Measurements from ENCODE around the gene ZNF175. TPM values are rescaled to one million over a fixed set of nuclear protein-coding genes. Genes with fewer than 3 reads are reported as not detected.

Gene ZNF175
- polyA plus RNA-seq, 3 donors: 0.39 to 2.4 (median 0.82) TPM

DNA sequence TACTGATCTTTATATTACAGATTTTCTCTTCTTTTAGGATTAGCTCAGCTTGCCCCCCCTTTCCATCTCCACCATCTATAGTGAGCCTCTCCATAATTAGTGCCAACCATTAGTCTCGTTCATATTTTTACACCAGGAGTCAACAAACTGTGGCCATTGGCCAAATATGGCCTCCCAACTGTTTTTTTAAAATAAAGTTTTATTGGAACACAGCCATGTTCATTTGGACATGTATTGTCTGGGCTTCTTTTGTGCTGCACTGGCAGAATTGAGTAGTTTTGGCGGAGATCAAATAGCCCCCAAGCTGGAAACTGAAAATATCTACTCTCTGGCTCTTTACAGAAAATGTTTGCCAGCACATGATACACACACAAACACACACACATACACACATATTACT, 18.4 kb downstream of the ZNF175 start:
- H3K27me3 Mint-ChIP-seq (ENCODE audit: low read depth in 3 of 3): peaks cover 0 to 9% (median 5%) of the 10 kb centered on the region in 3 donors
- Histone ChIP-seq H2AFZ (ENCODE audit: insufficient read depth, low read depth, low read length, poor library complexity, severe bottlenecking) (no peak overlapping the region), H3K4me3 (replicated peaks in 1 of 3; ENCODE audit: low read depth in 2 of 3, low read length in 3 of 3) (no peak overlapping the region), H3K27me3 (ENCODE audit: control insufficient read depth in 2 of 2, insufficient read depth in 2 of 2, low read length in 2 of 2) (no peaks in the 10 kb centered on the region), H3K36me3 (replicated peaks in 1 of 2; ENCODE audit: control insufficient read depth in 1 of 2, insufficient read depth in 2 of 2, low read length in 2 of 2) (peaks cover 10 to 24% of the 10 kb centered on the region in 2 donors), H3K4me1 (ENCODE audit: control insufficient read depth in 1 of 2, insufficient read depth in 2 of 2, low read length in 2 of 2) (peaks cover 22 to 28% of the 10 kb centered on the region in 2 donors), H3K79me2 (ENCODE audit: insufficient read depth, low read length) (no peaks in the 10 kb centered on the region), H3K4me2 (replicated peaks; ENCODE audit: extremely low read depth, low read length, poor library complexity, severe bottlenecking) (no peak overlapping the region), H3K27ac (ENCODE audit: low read depth in 1 of 2, low read length in 2 of 2) (no peak overlapping the region), H3K9me3 (replicated peaks in 1 of 2; ENCODE audit: control insufficient read depth in 1 of 2, insufficient read depth in 1 of 2, low read length in 2 of 2) (peaks cover 13 to 20% of the 10 kb centered on the region in 2 donors), H3K9ac (ENCODE audit: insufficient read depth, low read length, poor library complexity, severe bottlenecking) (no peak overlapping the region), H4K20me1 (ENCODE audit: insufficient read depth, low read length) (no peaks in the 10 kb centered on the region)
- DNase-seq: no peak
- TF ChIP-seq CTCF (IDR thresholded peaks at IDR 0.05): no peak
- peaks cover 25% of the 10 kb centered on the region for H3K4me1 Mint-ChIP-seq
- WGBS (ENCODE audit: insufficient coverage): 83% methylated on average over 1 of the region's 2 CpGs
- intact Hi-C loops (cut with micrococcal nuclease): no loop called here
- H3K9me3 Mint-ChIP-seq: peaks cover 6 to 14% (median 11%) of the 10 kb centered on the region in 7 donors
- peaks cover 21 to 23% of the 10 kb centered on the region in 2 donors for H3K36me3 Mint-ChIP-seq
- no peak overlapping the region for H3K4me3 Mint-ChIP-seq
- no peak overlapping the region for H3K27ac Mint-ChIP-seq

DNA sequence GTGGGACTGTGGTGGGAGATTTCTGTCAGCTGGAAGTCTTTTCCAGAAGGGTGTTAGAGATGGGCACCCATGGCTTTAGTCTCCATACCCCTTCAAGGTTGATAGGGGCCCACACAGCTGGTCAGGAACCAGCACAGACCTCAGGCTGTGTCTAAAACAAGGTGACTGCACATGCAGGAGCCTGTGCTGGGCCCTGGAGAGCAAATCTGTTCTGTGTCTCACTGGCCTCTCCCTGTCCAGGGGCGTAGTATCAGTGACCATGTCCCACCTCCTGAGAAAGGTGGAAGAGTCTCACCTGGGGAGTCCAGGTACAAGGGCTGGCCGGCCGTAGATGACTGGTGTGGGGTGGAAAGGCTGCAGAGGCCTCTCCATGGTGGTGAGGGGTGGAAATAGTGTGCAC, 19.4 kb downstream of the ZNF175 start:
- H3K79me2 ChIP-seq (ENCODE audit: insufficient read depth, low read length): no peaks in the 10 kb centered on the region
- H2AFZ ChIP-seq (ENCODE audit: insufficient read depth, low read depth, low read length, poor library complexity, severe bottlenecking): no peak overlapping the region
- 93% methylated on average over 3 of the region's 3 CpGs for WGBS (ENCODE audit: insufficient coverage)
- peaks cover 13 to 20% of the 10 kb centered on the region in 2 donors for H3K9me3 ChIP-seq (replicated peaks in 1 of 2; ENCODE audit: control insufficient read depth in 1 of 2, insufficient read depth in 1 of 2, low read length in 2 of 2)
- H3K27ac Mint-ChIP-seq: no peak overlapping the region
- no peak overlapping the region for H3K4me3 Mint-ChIP-seq
- H3K4me1 ChIP-seq (ENCODE audit: control insufficient read depth in 1 of 2, insufficient read depth in 2 of 2, low read length in 2 of 2): peaks cover 31 to 35% of the 10 kb centered on the region in 2 donors
- H3K4me2 ChIP-seq (replicated peaks; ENCODE audit: extremely low read depth, low read length, poor library complexity, severe bottlenecking): no peak overlapping the region
- no peaks in the 10 kb centered on the region for H4K20me1 ChIP-seq (ENCODE audit: insufficient read depth, low read length)
- H3K27me3 Mint-ChIP-seq (ENCODE audit: low read depth in 3 of 3): peaks cover 0 to 11% (median 5%) of the 10 kb centered on the region in 3 donors
- H3K9me3 Mint-ChIP-seq: peaks cover 8 to 14% (median 11%) of the 10 kb centered on the region in 7 donors
- H3K4me3 ChIP-seq (replicated peaks in 1 of 3; ENCODE audit: low read depth in 2 of 3, low read length in 3 of 3): no peak overlapping the region
- H3K36me3 ChIP-seq (replicated peaks in 1 of 2; ENCODE audit: control insufficient read depth in 1 of 2, insufficient read depth in 2 of 2, low read length in 2 of 2): peaks cover 10 to 21% of the 10 kb centered on the region in 2 donors
- DNase-seq: no peak
- intact Hi-C loops (cut with micrococcal nuclease): loop anchor here (10.0 kb wide), 1 partner anchor 486 kb away; the partner anchor contains the start of gene CTU1 (in 2 of the 2)
- H3K4me1 Mint-ChIP-seq: peaks cover 34% of the 10 kb centered on the region
- peaks cover 16 to 18% of the 10 kb centered on the region in 2 donors for H3K36me3 Mint-ChIP-seq
- H3K27ac ChIP-seq (ENCODE audit: low read depth in 1 of 2, low read length in 2 of 2): no peak overlapping the region
- no peaks in the 10 kb centered on the region for H3K27me3 ChIP-seq (ENCODE audit: control insufficient read depth in 2 of 2, insufficient read depth in 2 of 2, low read length in 2 of 2)
- no peak overlapping the region for H3K9ac ChIP-seq (ENCODE audit: insufficient read depth, low read length, poor library complexity, severe bottlenecking)
- TF ChIP-seq CTCF (IDR thresholded peaks at IDR 0.05): no peak
